ENCODE measurements around the gene SPSB1.
A peak's percentile ranks its signal among the peaks of the same experiment; 100 is the strongest.
"Not testable (repeated sequence)": the region's sequence is repeated elsewhere in the genome, so short reads cannot be mapped to it uniquely, and the experiment has no call there.

Gene SPSB1

DNA sequence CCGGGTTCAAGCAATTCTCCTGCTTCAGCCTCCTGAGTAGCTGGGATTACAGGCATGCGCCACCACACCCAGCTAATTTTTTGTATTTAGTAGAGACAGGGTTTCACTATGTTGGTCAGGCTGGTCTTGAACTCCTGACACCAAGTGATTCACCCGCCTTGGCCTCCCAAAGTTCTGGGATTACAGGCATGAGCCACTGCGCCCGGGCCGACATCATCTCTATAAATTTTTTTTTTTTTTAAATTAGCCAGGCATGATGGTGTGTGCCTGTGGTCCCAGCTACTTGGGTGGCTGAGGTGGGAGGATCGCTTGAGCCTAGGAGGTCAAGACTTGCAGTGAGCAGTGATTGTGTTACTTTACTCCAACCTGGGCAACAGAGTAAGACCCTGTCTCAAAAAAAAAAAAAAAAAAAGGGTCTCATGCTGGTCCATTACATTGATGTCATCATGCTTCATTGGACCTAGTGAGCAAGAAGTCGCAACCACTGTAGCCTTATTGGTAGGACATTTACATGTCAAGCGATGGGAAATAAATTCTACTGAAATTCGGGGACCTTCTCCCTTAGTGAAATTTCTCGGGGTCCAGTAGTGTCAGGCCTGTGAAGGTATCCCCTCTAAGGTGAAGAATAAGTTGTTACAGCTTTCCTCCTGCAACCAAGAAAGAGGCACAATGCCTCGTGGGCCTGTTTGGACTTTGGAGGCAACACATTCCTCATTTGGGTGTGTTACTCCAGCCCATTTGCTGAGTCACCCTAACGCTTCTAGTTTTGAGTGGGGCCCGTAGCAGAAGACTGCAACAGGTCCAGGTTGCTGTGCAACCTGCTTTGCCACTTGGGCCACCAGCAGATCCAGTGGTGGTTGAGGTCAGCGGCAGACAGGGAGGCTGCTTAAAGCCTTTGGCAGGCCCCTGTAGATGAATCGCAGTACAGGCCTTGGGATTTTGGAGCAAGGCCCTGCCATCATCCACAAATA lies 7.2 kb downstream of the SPSB1 start:
- not testable (repeated sequence) for DNase-seq (ENCODE audit: low read depth in 3 of 3)

DNA sequence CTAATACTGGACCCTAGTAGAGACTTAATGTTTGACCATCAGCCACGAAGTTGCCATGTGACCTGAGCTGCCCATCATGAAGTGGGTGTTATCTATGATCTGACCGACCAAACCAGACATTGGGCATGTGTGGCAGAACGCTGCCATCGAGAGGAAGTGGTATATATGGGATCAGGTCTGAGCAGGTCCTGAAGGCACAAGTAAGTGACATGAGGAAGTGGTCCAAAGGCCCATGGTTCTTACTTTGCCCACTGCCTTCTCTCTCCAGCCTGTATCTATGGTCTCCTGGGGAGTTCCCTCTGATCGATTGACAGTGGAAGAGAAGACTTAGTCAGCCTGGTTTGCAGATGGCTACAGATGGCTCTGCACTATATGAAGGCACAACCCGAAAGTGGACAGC lies 7.9 kb downstream of the SPSB1 start:
- DNase-seq (ENCODE audit: low read depth in 3 of 3) = no peak

DNA sequence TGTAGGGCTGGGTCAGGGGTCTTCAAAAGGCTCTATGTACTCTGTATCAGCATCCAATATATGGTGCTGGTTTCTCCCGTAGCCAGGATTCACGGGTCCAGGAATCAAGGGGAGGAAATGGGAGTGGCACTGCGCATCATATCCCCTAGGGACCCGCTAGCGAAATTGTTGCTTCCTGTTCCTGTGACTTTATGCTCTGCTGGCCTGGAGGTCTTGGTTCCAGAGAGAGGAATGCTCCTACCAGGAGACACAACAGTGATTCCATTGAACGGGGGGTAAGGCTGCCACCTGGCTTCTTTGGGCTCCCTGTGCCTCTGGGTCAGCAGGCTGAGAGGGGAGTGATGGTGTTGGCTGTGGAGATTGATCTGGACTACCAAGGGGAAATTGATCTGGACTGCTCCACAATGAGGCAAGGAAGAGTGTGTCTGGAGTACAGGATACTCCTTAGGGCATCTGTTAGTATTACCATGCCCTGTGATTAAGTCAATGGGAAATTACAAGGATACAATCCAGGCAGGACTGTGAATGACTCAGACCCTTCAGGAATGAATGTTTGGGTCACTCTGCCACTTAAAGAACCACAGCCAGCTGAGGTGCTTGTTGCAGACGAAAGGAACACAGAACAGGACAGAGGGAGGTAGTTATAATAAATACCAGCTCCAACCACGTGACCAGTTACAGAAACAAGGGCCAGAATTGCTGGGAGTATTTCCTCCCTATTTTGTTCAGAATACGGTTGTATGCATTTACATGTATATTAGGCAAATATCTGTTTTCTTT lies 10.2 kb downstream of the SPSB1 start:
- DNase-seq (ENCODE audit: low read depth in 3 of 3) = no peak

DNA sequence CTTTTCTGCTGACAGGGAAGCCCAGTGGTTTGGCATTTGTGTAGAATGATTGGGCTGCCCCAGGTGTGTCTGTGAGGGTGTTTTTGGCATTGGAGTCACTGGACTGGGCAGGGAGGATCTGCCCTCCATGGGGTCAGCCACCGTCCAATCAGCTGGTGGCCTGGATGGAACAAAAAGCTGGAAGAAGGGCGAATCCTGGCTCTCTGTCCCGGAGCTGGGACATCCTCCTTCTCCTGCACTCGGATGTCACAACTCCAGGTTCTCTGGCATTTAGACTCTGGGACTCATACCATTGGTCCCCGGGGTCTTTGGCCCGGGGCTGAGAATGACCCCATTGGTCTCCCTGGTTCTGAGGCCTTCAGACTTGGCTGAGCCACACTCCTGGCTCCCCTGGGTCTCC lies 11.2 kb downstream of the SPSB1 start:
- DNase-seq (ENCODE audit: low read depth in 3 of 3) = no peak

DNA sequence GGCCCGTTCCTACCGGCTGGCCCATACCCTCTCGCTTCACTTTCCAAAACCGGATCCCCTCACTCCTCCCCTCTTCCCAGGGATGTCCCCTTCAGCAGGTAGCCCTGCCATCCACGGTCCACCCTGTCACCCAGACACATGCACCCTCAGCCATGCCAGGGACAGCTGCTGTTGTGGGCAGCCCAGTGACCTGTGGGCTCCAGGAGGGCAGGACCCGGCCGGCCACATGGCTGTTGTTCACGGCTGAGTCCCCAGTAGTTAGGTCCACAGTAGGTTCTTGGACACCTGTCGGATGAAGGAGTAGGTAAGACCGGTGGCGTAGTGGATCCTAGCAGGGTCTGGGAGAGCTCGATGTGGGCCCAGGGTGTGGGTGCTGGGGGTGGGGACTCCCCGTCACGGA lies 12.5 kb downstream of the SPSB1 start:
- no peak for DNase-seq (ENCODE audit: low read depth in 3 of 3)

DNA sequence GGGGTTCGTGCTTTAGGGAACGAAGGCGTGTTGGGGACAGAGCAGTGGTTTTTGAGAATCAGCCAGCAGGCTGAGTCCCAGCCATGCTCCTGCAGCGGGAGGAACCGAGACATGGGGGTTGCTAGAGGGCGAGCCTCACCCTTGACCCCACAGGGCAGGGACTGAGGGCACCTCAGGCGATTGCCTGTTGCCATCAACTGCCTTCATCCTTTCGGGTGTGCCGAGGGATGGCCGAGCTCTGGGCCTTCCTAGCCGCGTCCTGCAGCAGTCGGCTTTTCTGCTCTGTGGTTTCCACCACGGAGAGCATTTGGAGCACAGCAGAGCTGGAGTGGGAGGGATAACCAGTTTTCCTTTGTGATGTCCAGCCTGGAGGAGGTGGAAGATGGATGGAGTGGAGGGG lies 13.3 kb downstream of the SPSB1 start:
- no peak for DNase-seq (ENCODE audit: low read depth in 3 of 3)

DNA sequence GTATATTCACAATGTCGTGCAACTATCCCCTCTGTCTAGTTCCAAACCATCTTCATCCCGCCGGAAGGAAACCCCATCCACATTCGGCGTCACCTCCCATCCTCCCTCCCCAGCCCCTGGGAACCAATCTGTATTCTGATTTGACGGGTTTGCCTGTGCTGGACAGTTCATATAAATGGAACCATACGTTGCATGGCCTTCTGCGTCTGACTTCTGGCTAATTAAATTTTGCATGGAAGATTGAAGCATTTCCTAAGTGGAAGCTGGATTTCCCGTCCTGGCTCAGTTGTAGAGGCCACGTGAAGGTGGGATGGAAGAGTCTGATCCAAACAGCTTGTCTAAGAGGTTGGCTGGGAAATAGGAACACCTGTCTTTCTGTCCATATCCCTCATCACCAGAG lies 14.6 kb downstream of the SPSB1 start:
- no peak for DNase-seq (ENCODE audit: low read depth in 3 of 3)

DNA sequence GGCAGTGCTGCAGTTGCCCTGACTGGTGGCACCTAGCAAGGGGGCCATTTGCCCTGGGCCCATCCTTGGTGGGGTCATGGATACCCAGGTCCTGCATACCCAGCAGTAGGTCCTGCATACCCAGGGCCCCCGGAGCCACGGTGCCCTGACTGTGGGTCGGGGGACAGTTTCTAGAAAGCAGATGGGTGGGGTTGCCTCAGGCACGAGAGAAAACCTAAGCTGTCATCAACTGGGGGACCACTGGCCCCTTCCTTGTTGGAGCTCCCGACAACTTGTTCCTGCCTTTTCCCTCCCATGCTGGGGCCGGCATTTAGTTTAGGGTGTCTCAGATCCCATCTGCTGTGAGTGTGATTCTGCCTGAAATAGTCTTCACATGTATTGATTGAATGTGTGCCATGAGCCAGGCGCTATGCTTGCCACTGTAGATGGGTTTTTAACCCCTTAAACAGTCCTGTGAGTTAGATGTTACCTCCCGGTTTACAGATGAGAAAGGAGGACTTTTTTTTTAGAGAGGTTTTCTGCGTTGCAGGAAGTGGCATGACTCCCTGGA lies 15.6 kb downstream of the SPSB1 start:
- DNase-seq (ENCODE audit: low read depth in 3 of 3) = no peak

DNA sequence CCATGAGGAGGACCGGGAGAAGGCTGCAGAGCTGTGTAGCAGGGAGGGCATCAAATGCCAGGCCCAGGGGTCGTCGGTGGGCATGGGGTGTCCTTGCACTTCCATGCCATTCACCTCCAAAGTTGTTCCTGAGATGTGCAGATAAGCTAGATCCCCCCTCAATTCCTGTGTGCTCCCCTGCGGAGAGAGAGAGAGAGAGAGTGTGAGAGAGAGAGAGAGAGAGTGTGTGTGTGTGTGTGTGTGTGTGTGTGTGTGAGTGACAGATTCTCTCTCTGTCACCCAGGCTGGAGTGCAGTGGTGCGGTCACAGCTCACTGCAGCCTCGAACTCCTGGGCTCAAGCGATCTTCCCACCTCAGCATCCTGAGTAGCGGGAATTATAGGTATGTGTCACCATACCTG lies 16.4 kb downstream of the SPSB1 start:
- DNase-seq (ENCODE audit: low read depth in 3 of 3) = no peak

DNA sequence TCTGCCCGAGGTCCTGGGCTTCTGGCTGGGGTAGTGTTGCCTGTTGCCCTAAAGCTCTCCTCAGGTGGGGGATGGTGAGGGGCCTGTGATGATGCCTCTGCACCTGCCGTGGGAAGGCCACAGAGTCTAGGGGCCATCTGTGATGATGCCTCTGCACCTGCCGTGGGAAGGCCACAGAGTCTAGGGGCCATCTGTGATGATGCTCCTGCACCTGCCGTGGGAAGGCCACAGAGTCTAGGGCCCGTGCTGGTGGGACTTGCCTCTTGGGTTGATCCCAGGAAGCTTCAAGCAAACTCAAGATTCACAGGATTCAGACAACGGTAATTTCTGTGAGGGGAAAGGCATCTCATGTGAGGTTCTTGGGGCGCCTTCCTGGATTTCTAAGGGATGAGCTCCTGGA lies 17.3 kb downstream of the SPSB1 start:
- DNase-seq (ENCODE audit: low read depth in 3 of 3) = no peak

DNA sequence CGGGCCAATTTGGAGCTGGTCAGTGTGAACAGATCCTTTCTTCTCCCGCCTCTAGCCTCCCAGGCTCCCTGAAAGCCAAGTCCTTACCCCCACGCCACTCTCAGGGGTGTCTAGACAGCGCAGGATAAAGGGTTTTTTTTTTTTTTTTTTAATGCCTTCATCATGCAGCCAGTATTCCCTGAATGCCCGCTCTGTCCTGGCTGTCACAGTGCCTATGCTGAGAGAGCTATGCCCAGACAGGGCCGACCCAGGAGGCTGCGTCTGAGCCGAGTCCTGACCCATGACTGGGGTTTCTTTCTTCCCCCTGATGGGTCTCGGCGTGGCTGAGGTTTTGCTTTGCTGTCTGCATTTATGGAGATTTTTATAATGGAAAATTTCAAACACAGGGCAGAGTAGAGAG lies 18.3 kb downstream of the SPSB1 start:
- no peak for DNase-seq (ENCODE audit: low read depth in 3 of 3)

DNA sequence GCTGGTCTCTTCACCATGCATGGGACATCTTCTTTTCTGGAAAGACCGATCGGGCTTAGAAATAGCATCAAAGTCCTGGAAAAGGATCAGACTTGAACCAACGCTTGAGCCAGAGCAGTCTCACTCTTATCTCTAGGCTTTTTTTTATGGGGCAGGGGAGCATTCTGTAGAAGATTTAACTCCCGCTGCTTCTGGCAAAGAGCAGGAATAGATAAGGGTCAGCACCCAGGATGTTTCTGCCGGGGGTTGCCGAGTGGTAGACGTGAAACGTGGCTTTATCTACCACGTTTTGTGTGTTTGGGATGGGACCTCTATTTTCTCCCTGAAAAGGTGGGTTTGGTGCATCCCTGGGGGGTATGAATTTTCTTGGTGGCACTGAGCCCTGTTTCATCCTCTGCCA lies 18.8 kb downstream of the SPSB1 start:
- no peak for DNase-seq (ENCODE audit: low read depth in 3 of 3)

DNA sequence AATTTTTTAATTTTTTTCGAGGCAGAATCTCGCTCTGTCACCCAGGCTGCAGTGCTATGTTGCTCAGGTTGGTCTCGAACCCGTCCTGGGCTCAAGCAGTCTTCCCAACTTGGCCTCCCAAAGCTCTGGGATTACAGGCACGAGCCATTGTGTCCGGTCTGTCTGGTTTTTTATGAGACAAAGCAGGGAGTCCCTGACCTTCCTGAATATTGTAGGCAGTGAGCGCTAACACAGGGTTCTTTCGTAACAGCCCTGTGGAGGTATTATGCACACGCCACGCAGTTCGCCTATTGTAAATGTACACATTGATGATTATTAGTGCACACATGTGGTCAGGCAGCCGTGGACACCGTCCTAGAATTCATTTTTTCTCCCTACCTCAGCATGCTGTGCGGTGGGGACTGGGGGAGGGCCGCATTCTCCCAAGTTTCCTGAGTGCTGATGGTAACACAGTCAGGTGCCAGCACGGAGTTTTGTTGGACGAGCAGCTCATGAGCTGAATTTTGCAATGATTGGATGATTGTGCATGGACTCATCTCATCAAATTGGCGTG lies 19.6 kb downstream of the SPSB1 start:
- no peak for DNase-seq (ENCODE audit: low read depth in 3 of 3)

DNA sequence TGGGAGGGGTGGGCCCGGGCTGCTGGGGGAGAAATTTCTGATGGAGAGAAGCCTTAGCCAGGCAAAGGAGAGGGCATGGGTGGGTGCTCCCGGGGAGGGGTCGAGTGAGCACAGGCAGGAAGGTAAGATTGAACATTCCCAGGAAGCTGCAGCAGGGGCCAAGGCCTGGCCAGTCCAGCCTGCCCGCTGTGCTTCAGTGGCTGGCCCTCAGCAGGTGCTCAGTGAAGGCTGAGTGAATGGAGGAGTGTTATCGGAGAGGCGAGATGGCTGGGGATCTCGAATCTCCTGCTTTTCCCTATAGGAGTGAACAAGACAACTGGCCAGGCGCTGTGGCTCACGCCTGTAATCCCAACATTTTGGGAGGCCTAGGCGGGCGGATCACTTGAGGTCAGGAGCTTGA lies 20.9 kb downstream of the SPSB1 start:
- no peak for DNase-seq (ENCODE audit: low read depth in 3 of 3)

DNA sequence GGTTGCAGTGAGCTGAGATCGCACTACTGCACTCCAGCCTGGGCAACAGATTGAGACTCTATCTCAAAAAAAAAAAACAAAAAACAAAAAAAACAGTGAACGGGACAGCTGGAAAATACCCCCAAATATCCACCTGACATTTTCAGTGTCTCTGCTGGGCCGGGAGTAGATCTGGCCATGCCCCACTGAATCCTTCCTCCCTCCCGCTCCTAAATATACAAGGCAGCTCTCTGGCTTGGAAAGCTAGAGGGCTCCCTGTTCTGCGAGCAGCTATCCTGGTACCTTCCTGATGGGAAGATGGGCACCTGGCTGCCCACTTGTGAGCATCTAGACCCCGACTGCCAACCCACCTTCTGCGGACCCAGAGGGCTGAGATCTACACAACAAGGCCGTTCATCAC lies 21.4 kb downstream of the SPSB1 start:
- no peak for DNase-seq (ENCODE audit: low read depth in 3 of 3)

DNA sequence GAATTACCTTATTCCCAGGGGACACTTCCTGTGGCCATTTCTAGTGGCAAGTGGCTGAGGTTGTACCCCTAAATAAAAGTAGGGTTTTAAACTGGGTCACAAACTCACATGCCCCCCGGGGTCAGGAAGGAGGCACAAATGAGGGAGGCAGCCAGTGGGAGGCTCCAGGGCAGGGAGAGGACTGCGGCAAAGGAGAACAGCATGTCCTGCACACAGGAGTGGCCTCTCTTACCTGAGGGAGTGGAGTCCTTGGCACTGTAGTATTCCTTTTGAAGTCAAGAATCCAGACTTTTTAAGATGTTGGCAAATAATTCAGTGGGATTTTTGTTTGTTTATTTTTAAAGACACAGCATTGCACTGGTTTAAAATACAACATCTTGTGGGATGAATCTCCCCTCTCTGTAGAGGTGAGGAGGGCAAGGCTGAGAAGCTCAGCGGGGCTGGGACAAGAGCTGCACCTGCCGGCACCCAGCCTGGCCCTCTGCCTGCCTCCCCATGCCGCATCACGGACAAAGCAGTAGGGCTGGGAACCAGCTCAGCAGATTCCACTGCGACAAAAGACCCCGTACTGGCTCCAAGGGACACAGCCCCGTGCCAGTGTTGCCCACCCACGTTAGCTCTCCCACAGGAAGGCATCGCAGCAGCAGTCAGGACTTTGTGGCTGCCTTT lies 22.2 kb downstream of the SPSB1 start:
- DNase-seq (ENCODE audit: low read depth in 3 of 3) = no peak

DNA sequence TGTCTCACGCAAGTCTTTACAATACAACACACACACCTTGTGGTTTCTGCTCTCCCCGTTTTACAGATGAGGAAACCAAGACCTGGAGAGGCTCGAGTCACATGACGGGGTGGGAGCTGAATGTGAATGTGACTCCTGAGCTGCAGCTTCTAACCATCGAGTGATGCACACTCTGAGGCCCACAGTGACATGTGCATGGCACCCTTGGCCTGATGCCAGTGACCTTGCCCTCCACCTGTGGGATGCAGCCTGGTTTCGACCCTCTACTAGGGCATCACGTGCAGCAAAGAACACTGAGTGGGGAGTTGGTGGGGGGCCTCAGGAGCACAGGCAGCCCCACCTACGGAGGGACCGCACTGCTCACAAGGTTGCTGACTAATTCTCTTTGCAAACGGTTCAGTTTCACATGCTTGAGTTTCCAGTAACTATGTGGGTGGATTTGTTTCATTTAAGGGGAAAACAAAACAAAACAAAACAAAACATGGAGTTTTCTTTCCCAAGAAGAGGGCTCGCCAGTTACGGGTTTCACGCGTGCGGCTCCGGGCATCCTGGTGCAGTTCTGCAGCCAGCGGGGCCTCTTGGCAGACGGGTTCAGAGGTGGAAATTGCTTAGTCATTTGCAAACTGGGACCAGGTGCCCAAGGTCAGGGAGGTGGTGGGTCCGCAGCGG lies 22.9 kb downstream of the SPSB1 start:
- DNase-seq (ENCODE audit: low read depth in 3 of 3) = peak; percentile 32 to 58 (median 55)

DNA sequence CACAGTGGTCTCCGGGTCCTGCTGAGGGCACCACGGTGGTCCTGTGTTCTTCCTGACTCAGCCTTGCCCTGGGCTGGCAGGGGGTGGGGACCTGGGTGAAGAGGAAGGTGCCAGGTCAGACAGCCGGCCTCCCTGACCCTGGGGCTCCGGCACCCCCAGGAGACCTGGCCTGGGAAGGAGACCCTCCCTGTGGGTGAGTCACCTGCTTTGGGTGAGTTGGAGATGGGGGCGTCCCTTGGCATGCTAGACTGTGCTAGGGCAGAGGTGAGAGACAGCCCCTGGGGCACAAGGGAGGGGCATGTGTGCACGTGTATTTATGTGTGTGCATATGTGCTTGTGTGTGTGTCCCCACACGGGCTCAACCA lies 23.4 kb downstream of the SPSB1 start:
- DNase-seq (ENCODE audit: low read depth in 3 of 3) = no peak

DNA sequence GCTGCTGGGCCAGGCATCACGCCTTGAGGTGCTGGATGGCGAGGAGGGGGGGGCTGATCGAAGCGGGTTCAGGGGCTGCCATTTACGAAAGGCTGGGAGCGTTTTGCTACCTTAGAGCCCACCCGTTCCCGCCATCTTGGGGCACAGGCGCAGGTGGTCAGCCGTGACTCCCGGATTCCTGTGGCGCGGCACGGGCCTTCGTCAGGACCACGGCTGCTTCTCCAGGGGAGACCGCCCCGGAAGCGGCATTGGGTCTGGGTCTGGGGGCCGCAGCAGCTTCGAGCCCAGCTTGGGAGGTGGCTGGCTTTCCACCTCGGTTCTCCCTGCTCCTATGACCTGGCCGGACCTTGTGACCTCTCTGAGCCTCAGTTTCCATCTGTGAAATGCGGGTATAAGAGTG lies 23.8 kb downstream of the SPSB1 start:
- DNase-seq (ENCODE audit: low read depth in 3 of 3) = no peak

DNA sequence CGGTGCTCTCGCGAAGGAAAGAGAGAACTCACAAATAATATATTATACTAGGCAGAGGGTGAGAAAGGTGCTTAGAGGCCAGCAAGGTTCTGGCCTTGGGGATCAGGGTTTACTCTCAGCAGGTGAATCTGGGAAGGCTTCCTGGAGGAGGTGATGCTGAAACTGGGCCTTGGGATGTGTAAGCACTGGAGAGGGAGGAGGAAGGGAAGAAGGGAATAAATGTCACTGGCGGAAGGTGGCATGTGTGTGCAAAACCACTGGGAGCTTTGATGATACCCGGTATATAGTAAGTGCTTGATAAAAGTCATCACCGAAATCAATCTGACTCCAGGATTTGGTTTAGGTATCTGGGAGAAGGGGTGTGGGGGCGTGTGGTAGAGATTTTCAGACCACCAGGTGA lies 24.4 kb downstream of the SPSB1 start:
- no peak for DNase-seq (ENCODE audit: low read depth in 3 of 3)
